ENCODE measurements around the gene ADARB2.

- no peak for TF ChIP-seq REST (IDR thresholded peaks at IDR 0.05; ENCODE audit: low read depth, low read length)
- no peak for TF ChIP-seq MAX (IDR thresholded peaks at IDR 0.05; ENCODE audit: low read depth)
- TF ChIP-seq TEAD4 (IDR thresholded peaks at IDR 0.05; ENCODE audit: borderline replicate concordance, insufficient read depth), result no peak
- TF ChIP-seq POLR2AphosphoS5 (IDR thresholded peaks at IDR 0.05; ENCODE audit: low read depth, low read length), result no peak
- TF ChIP-seq EP300 (IDR thresholded peaks at IDR 0.05; ENCODE audit: borderline replicate concordance in 1 of 2, low read depth in 1 of 2, low read length in 1 of 2), result no peak
- TF ChIP-seq TAF1 (IDR thresholded peaks at IDR 0.05; ENCODE audit: borderline replicate concordance, low read depth, low read length), result no peak
- no peak for TF ChIP-seq PBX3 (IDR thresholded peaks at IDR 0.05)
- no peak for TF ChIP-seq CTCF (IDR thresholded peaks at IDR 0.05)
Measured at GRCh38 chr10:1665681-1666080, 71.6 kb downstream of the ADARB2 start.
